Gastroesophageal sphincter (tissue), 3 donors: Measurements from ENCODE around the gene TADA3.

Experiments used
- CTCF ChIP-seq, 4 experiments: fragments of 200-600 bp in 2 of 4; fragments of 450-650 bp in 2 of 4; sonication (generic) in 1 of 4; IDR thresholded peaks; one replicate each; pipeline ENCODE4 v1.5.1; 2017 to 2019; ENCODE audit warnings: antibody characterized with exemption in 4 of 4, mild to moderate bottlenecking in 2 of 4, moderate library complexity in 2 of 4
- POLR2A ChIP-seq, 2 donors: fragments of 450-650 bp; IDR thresholded peaks; one replicate each; pipeline ENCODE4 v1.6.1; 2017; ENCODE audit warnings: antibody characterized with exemption in 2 of 2, mild to moderate bottlenecking in 2 of 2, moderate library complexity in 1 of 2
- POLR2AphosphoS5 ChIP-seq: sonication (generic); formaldehyde crosslinking; IDR thresholded peaks from one replicate; pipeline ENCODE4 v1.6.1; 2017; ENCODE audit warnings: antibody characterized with exemption

- no peak for TF ChIP-seq POLR2AphosphoS5
- TF ChIP-seq CTCF (IDR thresholded peaks at IDR 0.05): no peak
- no peak for TF ChIP-seq POLR2A (IDR thresholded peaks at IDR 0.05)
These were observed 376 bp downstream of the TADA3 start for GRCh38 chr3:9791790-9792404.
